HepG2 (cell line): ENCODE measurements around the gene AP2S1. TPM values are rescaled to one million over a fixed set of nuclear protein-coding genes. Genes with fewer than 3 reads are reported as not detected.

ENCODE experiments used
- ARNT2 ChIP-seq: sonication (generic); formaldehyde crosslinking; IDR thresholded peaks from 2 replicates; pipeline ENCODE4 v1.8.0; 2022; ENCODE audit warnings: mild to moderate bottlenecking, low read depth, missing genetic modification reagents, moderate library complexity
- CCAR2 ChIP-seq: fragments of 200-400 bp; formaldehyde crosslinking; optimal IDR thresholded peaks from 2 replicates; pipeline ENCODE3; 2018; ENCODE audit warnings: low read depth, mild to moderate bottlenecking, low read length, moderate library complexity
- CENPT ChIP-seq: sonication (generic); formaldehyde crosslinking; IDR thresholded peaks from 2 replicates; pipeline ENCODE4 v1.8.0; 2022; ENCODE audit warnings: low read depth, mild to moderate bottlenecking, moderate library complexity, missing genetic modification reagents
- FIP1L1 ChIP-seq: fragments of 200-400 bp; formaldehyde crosslinking; IDR thresholded peaks from 2 replicates; pipeline ENCODE4 v1.6.1; 2018; ENCODE audit warnings: low read depth, mild to moderate bottlenecking, low read length, moderate library complexity, borderline replicate concordance; ENCODE audit not compliant: insufficient read depth
- GATAD2A ChIP-seq: IDR thresholded peaks from 2 replicates; pipeline ENCODE4 v1.6.1; 2016
- HOXA3 ChIP-seq: sonication (generic); formaldehyde crosslinking; IDR thresholded peaks from 2 replicates; pipeline ENCODE4 v1.5.0; 2020; ENCODE audit warnings: missing genetic modification reagents
- LCORL ChIP-seq, 2 experiments: fragments of 450-650 bp in 1 of 2; sonication (generic) in 1 of 2; formaldehyde crosslinking in 1 of 2; IDR thresholded peaks; 2 replicates each; pipeline versions ENCODE4 v1.5.0 to v1.6.1; 2017 to 2020; ENCODE audit warnings: antibody characterized with exemption in 1 of 2, missing genetic modification reagents in 1 of 2
- PBX3 ChIP-seq: sonication (generic); formaldehyde crosslinking; IDR thresholded peaks from 2 replicates; pipeline ENCODE4 v1.8.1; 2023; ENCODE audit warnings: missing genetic modification reagents, inconsistent platforms, borderline replicate concordance
- RORA ChIP-seq: sonication (generic); formaldehyde crosslinking; IDR thresholded peaks from 2 replicates; pipeline ENCODE4 v1.5.0; 2020; ENCODE audit warnings: mild to moderate bottlenecking, missing genetic modification reagents, moderate library complexity
- SIN3A ChIP-seq: IDR thresholded peaks from 2 replicates; pipeline ENCODE4 v1.6.1; 2011; ENCODE audit warnings: low read depth, mild to moderate bottlenecking, control low read depth, low read length, borderline replicate concordance
- SP2 ChIP-seq: sonication (generic); formaldehyde crosslinking; IDR thresholded peaks from 2 replicates; pipeline ENCODE4 v1.5.1; 2020; ENCODE audit warnings: mild to moderate bottlenecking, missing genetic modification reagents
- SSRP1 ChIP-seq: IDR thresholded peaks from 2 replicates; pipeline ENCODE4 v1.6.1; 2016; ENCODE audit warnings: control low read depth
- ZFY ChIP-seq: sonication (generic); formaldehyde crosslinking; IDR thresholded peaks from 2 replicates; pipeline ENCODE4 v1.4.0; 2020; ENCODE audit warnings: missing genetic modification reagents
- ZNF124 ChIP-seq: sonication (generic); formaldehyde crosslinking; IDR thresholded peaks from 2 replicates; pipeline ENCODE4 v1.4.0; 2020; ENCODE audit warnings: missing genetic modification reagents
- ZNF207 ChIP-seq: fragments of 450-650 bp; IDR thresholded peaks from 2 replicates; pipeline ENCODE4 v1.6.1; 2016; ENCODE audit warnings: antibody characterized with exemption, borderline replicate concordance
- ZNF264 ChIP-seq: sonication (generic); formaldehyde crosslinking; IDR thresholded peaks from 2 replicates; pipeline ENCODE4 v1.4.0; 2020; ENCODE audit warnings: missing genetic modification reagents
- ZNF350 ChIP-seq: sonication (generic); formaldehyde crosslinking; IDR thresholded peaks from 2 replicates; pipeline ENCODE4 v1.4.0; 2020; ENCODE audit warnings: mild to moderate bottlenecking, low read depth, missing genetic modification reagents, borderline replicate concordance
- ZNF558 ChIP-seq: sonication (generic); formaldehyde crosslinking; IDR thresholded peaks from 2 replicates; pipeline ENCODE4 v1.9.0; 2022; ENCODE audit warnings: mild to moderate bottlenecking, missing genetic modification reagents, borderline replicate concordance
- ZSCAN20 ChIP-seq: sonication (generic); formaldehyde crosslinking; IDR thresholded peaks from 2 replicates; pipeline ENCODE4 v1.4.0; 2020; ENCODE audit warnings: missing genetic modification reagents, mild to moderate bottlenecking, borderline replicate concordance
- ZSCAN25 ChIP-seq: sonication (generic); formaldehyde crosslinking; IDR thresholded peaks from 2 replicates; pipeline ENCODE4 v1.8.0; 2022; ENCODE audit warnings: mild to moderate bottlenecking, missing genetic modification reagents
- polyA plus RNA-seq, 8 experiments: library from polyadenylated mRNA; depleted of rRNA in 3 of 8; stranded (reverse) in 7 of 8; unstranded in 1 of 8; fragments of >200 nt; fragmentation: Illumina TruSeq in 4 of 8; extraction: Trizol in 4 of 8; gene quantifications; 2 replicates each; pipeline versions ENCODE4 v1.2.1 to v1.2.3, GENCODE V29; 2011 to 2016; ENCODE audit warnings: low read depth in 4 of 8, missing spikeins in 1 of 8, mixed read lengths in 1 of 8; ENCODE audit not compliant: insufficient read depth in 1 of 8
- total RNA-seq, 5 experiments: library from RNA; depleted of rRNA; stranded (reverse); fragments of >200 nt; fragmentation: Illumina TruSeq; extraction: Trizol; gene quantifications; 2 replicates each; pipeline ENCODE4 v1.2.3, GENCODE V29; 2016; ENCODE audit warnings: low read depth in 1 of 5
- TF ChIP-seq, protein P1 (sequence below): sonication (generic); formaldehyde crosslinking; IDR thresholded peaks from 2 replicates; pipeline ENCODE4 v1.8.0; 2022; ENCODE audit warnings: missing genetic modification reagents, mild to moderate bottlenecking, inconsistent platforms, borderline replicate concordance
- TF ChIP-seq, protein P2 (sequence below): sonication (generic); formaldehyde crosslinking; IDR thresholded peaks from 2 replicates; pipeline ENCODE4 v1.4.0; 2020; ENCODE audit warnings: mild to moderate bottlenecking, missing genetic modification reagents
- TF ChIP-seq, protein P3 (sequence below): sonication (generic); formaldehyde crosslinking; IDR thresholded peaks from 2 replicates; pipeline ENCODE4 v1.8.0; 2022; ENCODE audit warnings: mild to moderate bottlenecking, missing genetic modification reagents, borderline replicate concordance
- TF ChIP-seq, protein P4 (sequence below): sonication (generic); formaldehyde crosslinking; IDR thresholded peaks from 2 replicates; pipeline ENCODE4 v1.5.0; 2020; ENCODE audit warnings: missing genetic modification reagents

AP2S1 gene
- total and polyA plus RNA-seq, 2 of the 13 experiments (the other 11 are each of a cell fraction or from before 2014, with no cell fraction given) = 45.2 to 86.1 TPM

- TF ChIP-seq ZSCAN25 (CRISPR knock-in tag) (peak; percentile 90), SIN3A (peak; percentile 40; the same call in 1 of the 2 replicates), ZFY (CRISPR knock-in tag) (peak; percentile 20; the same call in 1 of the 2 replicates), SSRP1 (no peak), ZNF124 (CRISPR knock-in tag) (no peak), SP2 (CRISPR knock-in tag) (no peak), CCAR2 (no peak), PBX3 (CRISPR knock-in tag) (no peak), FIP1L1 (no peak), ZNF558 (0 out of 2 replicates have a peak, but pooled peaks have one; percentile 15), CENPT (CRISPR knock-in tag) (no peak), RORA (CRISPR knock-in tag) (no peak), ZNF207 (no peak), ZSCAN20 (CRISPR knock-in tag) (0 out of 2 replicates have a peak, but pooled peaks have one; percentile 7), LCORL (IDR thresholded peaks at IDR 0.05) (no peak), LCORL (CRISPR knock-in tag; IDR thresholded peaks at IDR 0.05) (no peak), ZNF264 (no peak), ARNT2 (CRISPR knock-in tag) (0 out of 2 replicates have a peak, but pooled peaks have one; percentile 2), GATAD2A (CRISPR knock-in tag) (no peak), HOXA3 (0 out of 2 replicates have a peak, but pooled peaks have one; percentile 1), ZNF350 (CRISPR knock-in tag) (no peak)
- TF ChIP-seq, protein P1, sequence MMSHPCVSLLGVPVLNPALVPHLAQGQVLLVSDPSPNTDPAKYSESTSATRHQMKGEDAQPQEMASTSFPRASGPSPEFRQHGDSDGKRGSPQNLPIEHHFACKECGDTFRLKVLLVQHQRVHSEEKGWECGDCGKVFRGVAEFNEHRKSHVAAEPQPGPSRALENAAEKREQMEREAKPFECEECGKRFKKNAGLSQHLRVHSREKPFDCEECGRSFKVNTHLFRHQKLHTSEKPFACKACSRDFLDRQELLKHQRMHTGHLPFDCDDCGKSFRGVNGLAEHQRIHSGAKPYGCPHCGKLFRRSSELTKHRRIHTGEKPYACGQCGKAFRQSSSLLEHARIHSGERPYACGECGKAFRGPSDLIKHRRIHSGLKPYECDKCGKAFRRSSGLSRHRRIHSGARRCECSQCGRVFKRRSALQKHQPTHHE = 0 out of 2 replicates have a peak, but pooled peaks have one; percentile 50
- TF ChIP-seq, protein P2, sequence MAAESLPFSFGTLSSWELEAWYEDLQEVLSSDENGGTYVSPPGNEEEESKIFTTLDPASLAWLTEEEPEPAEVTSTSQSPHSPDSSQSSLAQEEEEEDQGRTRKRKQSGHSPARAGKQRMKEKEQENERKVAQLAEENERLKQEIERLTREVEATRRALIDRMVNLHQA (CRISPR knock-in tag) = no peak
- TF ChIP-seq, protein P3, sequence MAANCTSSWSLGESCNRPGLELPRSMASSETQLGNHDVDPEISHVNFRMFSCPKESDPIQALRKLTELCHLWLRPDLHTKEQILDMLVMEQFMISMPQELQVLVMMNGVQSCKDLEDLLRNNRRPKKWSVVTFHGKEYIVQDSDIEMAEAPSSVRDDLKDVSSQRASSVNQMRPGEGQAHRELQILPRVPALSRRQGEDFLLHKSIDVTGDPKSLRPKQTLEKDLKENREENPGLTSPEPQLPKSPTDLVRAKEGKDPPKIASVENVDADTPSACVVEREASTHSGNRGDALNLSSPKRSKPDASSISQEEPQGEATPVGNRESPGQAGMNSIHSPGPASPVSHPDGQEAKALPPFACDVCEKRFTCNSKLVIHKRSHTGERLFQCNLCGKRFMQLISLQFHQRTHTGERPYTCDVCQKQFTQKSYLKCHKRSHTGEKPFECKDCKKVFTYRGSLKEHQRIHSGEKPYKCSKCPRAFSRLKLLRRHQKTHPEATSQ (CRISPR knock-in tag) = no peak
- TF ChIP-seq, protein P4, sequence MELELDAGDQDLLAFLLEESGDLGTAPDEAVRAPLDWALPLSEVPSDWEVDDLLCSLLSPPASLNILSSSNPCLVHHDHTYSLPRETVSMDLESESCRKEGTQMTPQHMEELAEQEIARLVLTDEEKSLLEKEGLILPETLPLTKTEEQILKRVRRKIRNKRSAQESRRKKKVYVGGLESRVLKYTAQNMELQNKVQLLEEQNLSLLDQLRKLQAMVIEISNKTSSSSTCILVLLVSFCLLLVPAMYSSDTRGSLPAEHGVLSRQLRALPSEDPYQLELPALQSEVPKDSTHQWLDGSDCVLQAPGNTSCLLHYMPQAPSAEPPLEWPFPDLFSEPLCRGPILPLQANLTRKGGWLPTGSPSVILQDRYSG (CRISPR knock-in tag) = 0 out of 2 replicates have a peak, but pooled peaks have one; percentile 10
These were observed 10.4 kb upstream of the AP2S1 start, which contains the start of gene ARHGAP35 (continued) for GRCh38 chr19:46860846-46861690.
